K562 (cell line): ENCODE measurements around the gene GARIN5B. TPM values are rescaled to one million over a fixed set of nuclear protein-coding genes. Genes with fewer than 3 reads are reported as not detected.

ENCODE experiments used
- ATAC-seq: fragments of 200-7000 bp; cut with Tn5 transposase; 3 replicates; pipeline ENCODE4 v1.9.1; 2020; ENCODE audit warnings: moderate library complexity
- BruUV-seq: library from RNA; stranded (reverse); fragments of 400-500 nt; replicated peaks from 2 replicates; lab custom pipeline; 2021; lab: Mats Ljungman, UMichigan
- CTCF ChIA-PET: fragments of 300-600 bp; formaldehyde crosslinking; extraction: SDS; loops from one replicate; lab custom pipeline; 2021; ENCODE audit warnings: low intra/inter-chr PET ratio; lab: Yijun Ruan, JAX
- POLR2A ChIA-PET: fragments of 300-600, 350-650 bp; sonication (Branson Sonifier 250); formaldehyde crosslinking; extraction: SDS; loops from one replicate; lab custom pipeline; 2021; ENCODE audit warnings: antibody characterized with exemption, inconsistent platforms; lab: Yijun Ruan, JAX
- DNase-seq, 4 experiments: peaks; one replicate each; pipeline versions ENCODE4 v3.0.0 to v3.0.0-alpha.2; 2011 to 2018; ENCODE audit warnings: low spot score in 3 of 4, mixed read lengths in 3 of 4; ENCODE audit errors: extremely low read depth in 1 of 4
- FAIRE-seq: peaks from 2 replicates; lab custom pipeline; 2011; peaks lifted over from hg19 to GRCh38; lab: Jason Lieb, UNC
- H2AFZ ChIP-seq: 2 replicates; pipeline ENCODE4 v1.6.0; 2011; ENCODE audit warnings: low read depth, low read length, control low read depth, inconsistent platforms
- H3K27ac ChIP-seq: fragments of 200-600 bp; 3 replicates; pipeline ENCODE4 v1.8.0; 2011; ENCODE audit warnings: low read depth, mild to moderate bottlenecking, control low read depth, inconsistent platforms, low read length, moderate library complexity, mixed read lengths; ENCODE audit errors: extremely low read depth
- H3K27me3 ChIP-seq, 2 experiments: fragments of 300-600 bp in 1 of 2; 2 replicates in 1 of 2; 3 replicates in 1 of 2; pipeline versions ENCODE4 v1.6.0 to v1.8.0; 2011; ENCODE audit warnings: inconsistent platforms in 2 of 2, low read length in 2 of 2, mild to moderate bottlenecking in 1 of 2, mixed read lengths in 1 of 2, moderate library complexity in 1 of 2; ENCODE audit not compliant: control insufficient read depth in 2 of 2, insufficient read depth in 2 of 2
- H3K36me3 ChIP-seq: fragments of 300-600 bp; 3 replicates; pipeline ENCODE4 v1.8.0; 2011; ENCODE audit warnings: mild to moderate bottlenecking, low read length, inconsistent platforms; ENCODE audit not compliant: control insufficient read depth, insufficient read depth
- H3K4me1 ChIP-seq, 2 experiments: fragments of 200-600 bp in 1 of 2; replicated peaks in 1 of 2; 2 replicates in 1 of 2; 3 replicates in 1 of 2; pipeline versions ENCODE4 v1.5.1 to v1.8.0; 2011; ENCODE audit warnings: inconsistent platforms in 2 of 2, low read length in 2 of 2, mild to moderate bottlenecking in 1 of 2, mixed read lengths in 1 of 2, moderate library complexity in 1 of 2; ENCODE audit not compliant: control insufficient read depth in 2 of 2, insufficient read depth in 2 of 2
- H3K4me2 ChIP-seq: 2 replicates; pipeline ENCODE4 v1.6.1; 2011; ENCODE audit warnings: low read length, control low read depth, inconsistent platforms, mixed read lengths; ENCODE audit not compliant: insufficient read depth
- H3K4me3 ChIP-seq: fragments of 200-600 bp; sonication (generic), shearing (Covaris generic); 2 replicates; pipeline ENCODE4 v1.5.1; 2016; ENCODE audit warnings: control low read depth, inconsistent platforms
- H3K79me2 ChIP-seq: fragments of 200-600 bp; 3 replicates; pipeline ENCODE4 v1.8.0; 2011; ENCODE audit warnings: low read length, inconsistent platforms; ENCODE audit not compliant: control insufficient read depth, insufficient read depth
- H3K9ac ChIP-seq, 2 experiments: 2 replicates each; pipeline versions ENCODE4 v1.6.0 to v1.6.1; 2011; ENCODE audit warnings: low read depth in 2 of 2, low read length in 2 of 2, control low read depth in 1 of 2, inconsistent platforms in 1 of 2, mild to moderate bottlenecking in 1 of 2, mixed read lengths in 1 of 2; ENCODE audit not compliant: insufficient read depth in 1 of 2
- H3K9me1 ChIP-seq: one replicate; pipeline ENCODE4 v1.6.0; 2011; ENCODE audit warnings: inconsistent platforms, mild to moderate bottlenecking, low read length, moderate library complexity; ENCODE audit not compliant: control insufficient read depth, insufficient read depth
- H3K9me3 ChIP-seq: replicated peaks from 2 replicates; pipeline ENCODE4 v1.5.1; 2011; ENCODE audit warnings: low read depth, low read length, inconsistent platforms; ENCODE audit not compliant: control insufficient read depth, insufficient read depth
- H4K20me1 ChIP-seq: replicated peaks from 2 replicates; pipeline ENCODE4 v1.6.1; 2011; ENCODE audit warnings: low read length, inconsistent platforms, mixed read lengths; ENCODE audit not compliant: control insufficient read depth, insufficient read depth
- E2F6 ChIP-seq, 2 experiments: IDR thresholded peaks; 2 replicates each; pipeline ENCODE4 v1.6.1; 2011; ENCODE audit warnings: borderline replicate concordance in 1 of 2, control low read depth in 1 of 2, low read depth in 1 of 2, low read length in 1 of 2, mild to moderate bottlenecking in 1 of 2, mixed read lengths in 1 of 2, moderate library complexity in 1 of 2; ENCODE audit not compliant: insufficient read depth in 1 of 2, insufficient read length in 1 of 2, poor library complexity in 1 of 2, severe bottlenecking in 1 of 2; ENCODE audit errors: extremely low read depth in 1 of 2
- EGR1 ChIP-seq: fragments of 450-650 bp; conservative IDR thresholded peaks from 2 replicates; pipeline ENCODE4 v1.6.1; 2017; ENCODE audit warnings: mild to moderate bottlenecking
- ESRRA ChIP-seq: fragments of 450-650 bp; IDR thresholded peaks from 2 replicates; pipeline ENCODE4 v1.6.1; 2014; ENCODE audit warnings: low read depth, mild to moderate bottlenecking, moderate library complexity, borderline replicate concordance
- EZH2 ChIP-seq: IDR thresholded peaks from 2 replicates; pipeline ENCODE4 v1.6.1; 2012; ENCODE audit warnings: low read depth, mild to moderate bottlenecking, inconsistent platforms, low read length, borderline replicate concordance
- MLX ChIP-seq, 2 experiments: fragments of 450-650 bp in 1 of 2; sonication (generic) in 1 of 2; formaldehyde crosslinking; conservative IDR thresholded peaks; 2 replicates each; pipeline versions ENCODE4 v1.4.0 to v1.8.1; 2020 to 2022; ENCODE audit warnings: mild to moderate bottlenecking in 1 of 2, missing genetic modification reagents in 1 of 2
- NFE2L1 ChIP-seq: fragments of 450-650 bp; IDR thresholded peaks from 2 replicates; pipeline ENCODE4 v1.6.1; 2016; ENCODE audit warnings: missing genetic modification characterization, low read depth, mild to moderate bottlenecking, missing compliant biosample characterization, moderate library complexity, borderline replicate concordance
- PKNOX1 ChIP-seq: fragments of 450-650 bp; IDR thresholded peaks from 2 replicates; pipeline ENCODE4 v1.6.1; 2016
- RBM14 ChIP-seq: fragments of 200-400 bp; formaldehyde crosslinking; IDR thresholded peaks from 2 replicates; pipeline ENCODE4 v1.6.1; 2018; ENCODE audit warnings: low read depth, mild to moderate bottlenecking, low read length, moderate library complexity, borderline replicate concordance; ENCODE audit not compliant: insufficient read depth
- ZBTB7A ChIP-seq: IDR thresholded peaks from 2 replicates; pipeline ENCODE4 v1.6.1; 2011; ENCODE audit warnings: low read depth, mild to moderate bottlenecking, low read length, moderate library complexity, borderline replicate concordance; ENCODE audit not compliant: control insufficient read depth
- ZFP1 ChIP-seq: fragments of 450-650 bp; formaldehyde crosslinking; IDR thresholded peaks from 2 replicates; pipeline ENCODE4 v1.4.0; 2020; ENCODE audit warnings: mild to moderate bottlenecking, mixed read lengths
- ZNF75A ChIP-seq: fragments of 450-650 bp; formaldehyde crosslinking; IDR thresholded peaks from 2 replicates; pipeline ENCODE4 v1.4.0; 2020; ENCODE audit warnings: mild to moderate bottlenecking
- WGBS: fragments of 100-300 bp; shearing (Covaris generic); methylation state at CpG from one replicate; pipeline ENCODE4 v1.1.6; 2016; ENCODE audit warnings: low coverage, mixed read lengths; ENCODE audit not compliant: insufficient coverage; ENCODE audit errors: missing lambda C conversion rate; 5-methylcytosine and 5-hydroxymethylcytosine counted together
- in situ Hi-C: fragments of 300-500 bp; cut with MboI; formaldehyde crosslinking; loops from 4 replicates; pipeline ENCODE4 v1.15.0; 2018; ENCODE audit warnings: inconsistent platforms, mixed read lengths
- intact Hi-C: fragments of 100-400 bp; cut with micrococcal nuclease; formaldehyde crosslinking; loops from 2 replicates; pipeline ENCODE4 v1.14.2; 2022
- polyA plus RNA-seq, 8 experiments: library from polyadenylated mRNA; depleted of rRNA in 4 of 8; stranded (reverse) in 5 of 8; unstranded in 3 of 8; fragments of >200 nt; fragmentation: Nextera tagmentation in 2 of 8; fragmentation: Illumina TruSeq in 1 of 8; extraction: Ambion mirVana in 2 of 8; extraction: Trizol in 1 of 8; gene quantifications; 2 replicates each; pipeline versions ENCODE4 v1.2.1 to v1.2.3, GENCODE V29; 2011 to 2014; ENCODE audit warnings: inconsistent platforms in 1 of 8, missing spikeins in 1 of 8
- total RNA-seq, 7 experiments: library from RNA; depleted of rRNA in 6 of 7; stranded (reverse); fragments of >200 nt in 6 of 7; fragmentation: Illumina TruSeq in 2 of 7; extraction: Trizol in 2 of 7; gene quantifications; 2 replicates each; pipeline versions ENCODE4 v1.2.1 to v1.2.3, GENCODE V29; 2011 to 2021; ENCODE audit warnings: low replicate concordance in 1 of 7

GARIN5B gene
- total and polyA plus RNA-seq, 9 of the 15 experiments (the other 6 are each of a cell fraction or from before 2014, with no cell fraction given), result not detected

GRCh38 chr19:55369653-55370304 lies 6.7 kb upstream of the GARIN5B start:
- 2% methylated on average over 28 of the region's 59 CpGs for WGBS
- H3K36me3 ChIP-seq, result no peaks in the 10 kb centered on the region
- FAIRE-seq, result no peak
- H3K27ac ChIP-seq, result no peak overlapping the region
- in situ Hi-C loops (no loop called here), intact Hi-C loops (no loop called here)
- ChIA-PET CTCF (no interaction called here), POLR2A (interaction anchor here (1.2 kb wide), 1 partner anchor 9 kb away, joined by 3 read pairs; no protein-coding TSS in a partner anchor)
- peaks cover 11% of the 10 kb centered on the region in 2 experiments; a peak in 4 of 5 replicates for H3K27me3 ChIP-seq
- peaks cover 2 to 56% of the 10 kb centered on the region in 2 experiments; a peak in 3 of 5 replicates for H3K4me1 ChIP-seq
- no peaks in the 10 kb centered on the region for H3K9me3 ChIP-seq
- H3K9me1 ChIP-seq, result no peaks in the 10 kb centered on the region
- ATAC-seq, result peak; percentile 64
- BruUV-seq, result no TSS peak
- no peaks in the 10 kb centered on the region for H3K79me2 ChIP-seq
- DNase-seq, result peak; percentile 52 to 93 (median 86)
- peak overlapping the region in 1 of 2 experiments; percentile 81; a peak in 2 of 4 replicates for H3K9ac ChIP-seq
- H3K4me2 ChIP-seq, result peak overlapping the region; percentile 39; the same call in 1 of the 2 replicates
- 0 out of 2 replicates have a peak, but pooled peaks cover 3% of the 10 kb centered on the region for H4K20me1 ChIP-seq
- H2AFZ ChIP-seq, result peak overlapping the region; percentile 58; the same call in 1 of the 2 replicates
- H3K4me3 ChIP-seq, result no peak overlapping the region; the same call in 1 of the 2 replicates
- TF ChIP-seq ZNF75A, result no peak
- TF ChIP-seq ZBTB7A, result peak; percentile 44; the same call in 1 of the 2 replicates
- TF ChIP-seq ZFP1 (CRISPR knock-in tag), result no peak
- TF ChIP-seq E2F6 (IDR thresholded peaks at IDR 0.05; ENCODE audit: borderline replicate concordance in 1 of 2, extremely low read depth in 1 of 2, insufficient read depth in 1 of 2, insufficient read length in 1 of 2, low read depth in 1 of 2, low read length in 1 of 2, poor library complexity in 1 of 2, severe bottlenecking in 1 of 2), result peak in 1 of 2 experiments; percentile 22
- TF ChIP-seq NFE2L1 (tag), result no peak
- no peak for TF ChIP-seq ESRRA
- TF ChIP-seq MLX (CRISPR knock-in tag; conservative IDR thresholded peaks at IDR 0.05), result no peak
- TF ChIP-seq EZH2, result 0 out of 2 replicates have a peak, but pooled peaks have one; percentile 81
- 0 out of 2 replicates have a peak, but pooled peaks have one; percentile 14 for TF ChIP-seq EGR1
- peak; percentile 32; the same call in 1 of the 2 replicates for TF ChIP-seq PKNOX1
- TF ChIP-seq RBM14, result 0 out of 2 replicates have a peak, but pooled peaks have one; percentile 12
